GM23338 (cell line): Measurements from ENCODE around the gene RABGAP1L. TPM values are rescaled to one million over a fixed set of nuclear protein-coding genes. Genes with fewer than 3 reads are reported as not detected.

ENCODE experiments used
- ATAC-seq: fragments of 200-7000 bp; cut with Tn5 transposase; 3 replicates; pipeline ENCODE4 v1.9.1; 2020
- DNase-seq: peaks from one replicate; pipeline ENCODE4 v3.0.0-alpha.2; 2015; ENCODE audit warnings: low spot score
- H2AFZ ChIP-seq: fragments of 200-600 bp; sonication (generic); 2 replicates; pipeline ENCODE4 v1.8.0; 2016; ENCODE audit warnings: antibody characterized with exemption, mild to moderate bottlenecking, moderate library complexity
- H3F3A ChIP-seq: fragments of 200-600 bp; sonication (generic); replicated peaks from 2 replicates; pipeline ENCODE4 v1.8.0; 2017; ENCODE audit warnings: antibody characterized with exemption, mixed run types, low read depth
- H3K27ac ChIP-seq: fragments of 200-600 bp; sonication (generic); 2 replicates; pipeline ENCODE4 v1.6.1; 2016; ENCODE audit warnings: low read depth
- H3K27me3 ChIP-seq: fragments of 200-600 bp; sonication (generic); 2 replicates; pipeline ENCODE4 v1.8.0; 2016; ENCODE audit warnings: mild to moderate bottlenecking, mixed run types, moderate library complexity; ENCODE audit not compliant: insufficient read depth
- H3K36me3 ChIP-seq: fragments of 200-600 bp; sonication (generic); 2 replicates; pipeline ENCODE4 v1.8.0; 2016; ENCODE audit warnings: mild to moderate bottlenecking; ENCODE audit not compliant: insufficient read depth
- H3K4me1 ChIP-seq: fragments of 200-600 bp; sonication (generic); 2 replicates; pipeline ENCODE4 v1.8.0; 2016; ENCODE audit warnings: mild to moderate bottlenecking, moderate library complexity; ENCODE audit not compliant: insufficient read depth
- H3K4me2 ChIP-seq: fragments of 200-600 bp; sonication (generic); 2 replicates; pipeline ENCODE4 v1.7.1; 2017; ENCODE audit warnings: mixed run types
- H3K4me3 ChIP-seq: fragments of 200-600 bp; sonication (generic); 2 replicates; pipeline ENCODE4 v1.6.1; 2016; ENCODE audit warnings: mixed run types
- H3K79me2 ChIP-seq: fragments of 200-600 bp; sonication (generic); replicated peaks from 2 replicates; pipeline ENCODE4 v1.8.0; 2017; ENCODE audit warnings: mild to moderate bottlenecking; ENCODE audit not compliant: insufficient read depth
- H3K9me2 ChIP-seq: fragments of 200-600 bp; sonication (generic); 2 replicates; pipeline ENCODE4 v1.8.0; 2017; ENCODE audit not compliant: insufficient read depth
- H4K20me1 ChIP-seq: fragments of 200-600 bp; sonication (generic); replicated peaks from 2 replicates; pipeline ENCODE4 v1.8.0; 2017; ENCODE audit warnings: mild to moderate bottlenecking; ENCODE audit not compliant: insufficient read depth
- H3K27ac Mint-ChIP-seq: 2 replicates; pipeline ENCODE4 v1.8.0; 2020; ENCODE audit warnings: inconsistent platforms, mild to moderate bottlenecking, moderate library complexity, mixed read lengths
- H3K27me3 Mint-ChIP-seq: 3 replicates; pipeline ENCODE4 v1.8.0; 2022; ENCODE audit warnings: low read depth, mild to moderate bottlenecking, moderate library complexity, mixed read lengths, inconsistent platforms; ENCODE audit not compliant: insufficient read depth, poor library complexity
- H3K36me3 Mint-ChIP-seq: 3 replicates; pipeline ENCODE4 v1.8.0; 2021; ENCODE audit warnings: low read depth, mild to moderate bottlenecking, inconsistent platforms, moderate library complexity, mixed read lengths
- H3K4me1 Mint-ChIP-seq: 3 replicates; pipeline ENCODE4 v1.8.0; 2020; ENCODE audit warnings: mild to moderate bottlenecking, inconsistent platforms, mixed read lengths
- H3K4me3 Mint-ChIP-seq: 3 replicates; pipeline ENCODE4 v1.8.0; 2021; ENCODE audit warnings: moderate library complexity, mild to moderate bottlenecking, inconsistent platforms, mixed read lengths
- H3K9me3 Mint-ChIP-seq: 3 replicates; pipeline ENCODE4 v1.8.0; 2020; ENCODE audit warnings: moderate library complexity, mild to moderate bottlenecking, inconsistent platforms, mixed read lengths
- CREB1 ChIP-seq: fragments of 250-450 bp; sonication (Bioruptor Pico); IDR thresholded peaks from 2 replicates; pipeline ENCODE4 v1.5.0; 2020; ENCODE audit warnings: low read depth, mild to moderate bottlenecking, moderate library complexity
- EZH2 ChIP-seq: fragments of 200-600 bp; sonication (generic); IDR thresholded peaks from one replicate; pipeline ENCODE4 v1.8.0; 2017; ENCODE audit warnings: antibody characterized with exemption, mild to moderate bottlenecking, low read depth; ENCODE audit not compliant: unreplicated experiment
- EZH2phosphoT487 ChIP-seq: fragments of 200-600 bp; sonication (generic); IDR thresholded peaks from one replicate; pipeline ENCODE4 v1.8.1; 2018; ENCODE audit warnings: antibody characterized with exemption; ENCODE audit not compliant: unreplicated experiment
- JUNB ChIP-seq: IDR thresholded peaks from one replicate; pipeline ENCODE4 v1.6.1; 2016; ENCODE audit warnings: antibody characterized with exemption; ENCODE audit not compliant: unreplicated experiment
- NANOG ChIP-seq: IDR thresholded peaks from 2 replicates; pipeline ENCODE4 v1.6.1; 2016; ENCODE audit warnings: antibody characterized with exemption, borderline replicate concordance
- POLR2AphosphoS5 ChIP-seq: IDR thresholded peaks from 2 replicates; pipeline ENCODE4 v1.6.1; 2016; ENCODE audit warnings: antibody characterized with exemption, low read depth
- STAT1 ChIP-seq: IDR thresholded peaks from one replicate; pipeline ENCODE4 v1.6.1; 2016; ENCODE audit warnings: antibody characterized with exemption; ENCODE audit not compliant: unreplicated experiment
- ZNF114 ChIP-seq: fragments of 250-450 bp; sonication (Bioruptor Pico); IDR thresholded peaks from 2 replicates; pipeline ENCODE4 v1.5.0; 2020; ENCODE audit warnings: mild to moderate bottlenecking, moderate library complexity
- ZNF331 ChIP-seq: fragments of 250-450 bp; sonication (Bioruptor Pico); IDR thresholded peaks from 2 replicates; pipeline ENCODE4 v1.5.0; 2020; ENCODE audit warnings: low read depth, mild to moderate bottlenecking, moderate library complexity
- polyA plus RNA-seq: library from polyadenylated mRNA; unstranded; fragments of >200 nt; fragmentation: Nextera tagmentation; extraction: Ambion mirVana; gene quantifications from 2 replicates; pipeline ENCODE4 v1.2.1, GENCODE V29; 2016
- total RNA-seq: library from RNA; depleted of rRNA; stranded (reverse); fragments of >200 nt; shearing (Covaris generic); gene quantifications from 2 replicates; pipeline ENCODE4 v1.2.3, GENCODE V29; 2014
- TF ChIP-seq, protein P1 (sequence below): fragments of 250-450 bp; sonication (Bioruptor Pico); IDR thresholded peaks from 2 replicates; pipeline ENCODE4 v1.5.0; 2020; ENCODE audit warnings: mild to moderate bottlenecking, moderate library complexity
- TF ChIP-seq, protein P2 (sequence below): IDR thresholded peaks from one replicate; pipeline ENCODE4 v1.6.1; 2018; ENCODE audit warnings: antibody characterized with exemption; ENCODE audit not compliant: unreplicated experiment
- TF ChIP-seq, protein P3 (sequence below): IDR thresholded peaks from 2 replicates; pipeline ENCODE4 v1.6.1; 2016; ENCODE audit warnings: antibody characterized with exemption
- TF ChIP-seq, protein P4 (sequence below), 2 experiments: fragments of 200-600 bp in 1 of 2; sonication (generic) in 1 of 2; conservative IDR thresholded peaks; 2 replicates each; pipeline versions ENCODE4 v1.5.1 to v1.6.1; 2016 to 2017; ENCODE audit warnings: antibody characterized with exemption in 2 of 2, low read depth in 2 of 2, mild to moderate bottlenecking in 2 of 2, moderate library complexity in 1 of 2

Gene RABGAP1L
- total and polyA plus RNA-seq, 2 experiments from 2014 or later, result 83.2 to 136 TPM

DNA sequence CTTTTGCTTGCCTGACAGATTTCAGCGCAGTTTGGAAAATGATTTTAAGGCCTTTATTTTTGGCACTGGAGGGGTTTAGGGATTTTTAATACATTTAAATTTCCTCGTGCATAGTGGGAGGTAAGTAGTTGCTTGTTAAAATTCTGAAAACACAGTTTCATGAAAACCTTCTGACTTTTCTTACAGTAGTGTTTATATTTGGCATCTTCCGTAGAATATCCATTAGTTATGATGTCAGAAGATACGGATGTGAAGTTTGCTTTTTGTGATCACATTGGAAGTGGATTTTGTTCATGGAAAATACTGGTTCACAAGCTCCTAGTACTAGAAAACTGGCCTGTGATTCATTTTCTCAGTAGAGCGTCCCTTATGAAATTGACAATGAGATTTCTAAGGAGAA lies 1.3 kb downstream of the RABGAP1L start:
- H3K27ac Mint-ChIP-seq, result no peak overlapping the region
- H3K4me1 ChIP-seq, result peaks cover 14% of the 10 kb centered on the region
- peaks cover 31% of the 10 kb centered on the region for H3K4me1 Mint-ChIP-seq
- H2AFZ ChIP-seq, result peak overlapping the region; percentile 98; the same call in 1 of the 2 replicates
- TF ChIP-seq JUNB (no peak), EZH2 (no peak), POLR2AphosphoS5 (no peak), NANOG (no peak), CREB1 (no peak), EZH2phosphoT487 (no peak), STAT1 (no peak), ZNF114 (no peak), ZNF331 (CRISPR knock-in tag) (no peak)
- TF ChIP-seq, protein P1, sequence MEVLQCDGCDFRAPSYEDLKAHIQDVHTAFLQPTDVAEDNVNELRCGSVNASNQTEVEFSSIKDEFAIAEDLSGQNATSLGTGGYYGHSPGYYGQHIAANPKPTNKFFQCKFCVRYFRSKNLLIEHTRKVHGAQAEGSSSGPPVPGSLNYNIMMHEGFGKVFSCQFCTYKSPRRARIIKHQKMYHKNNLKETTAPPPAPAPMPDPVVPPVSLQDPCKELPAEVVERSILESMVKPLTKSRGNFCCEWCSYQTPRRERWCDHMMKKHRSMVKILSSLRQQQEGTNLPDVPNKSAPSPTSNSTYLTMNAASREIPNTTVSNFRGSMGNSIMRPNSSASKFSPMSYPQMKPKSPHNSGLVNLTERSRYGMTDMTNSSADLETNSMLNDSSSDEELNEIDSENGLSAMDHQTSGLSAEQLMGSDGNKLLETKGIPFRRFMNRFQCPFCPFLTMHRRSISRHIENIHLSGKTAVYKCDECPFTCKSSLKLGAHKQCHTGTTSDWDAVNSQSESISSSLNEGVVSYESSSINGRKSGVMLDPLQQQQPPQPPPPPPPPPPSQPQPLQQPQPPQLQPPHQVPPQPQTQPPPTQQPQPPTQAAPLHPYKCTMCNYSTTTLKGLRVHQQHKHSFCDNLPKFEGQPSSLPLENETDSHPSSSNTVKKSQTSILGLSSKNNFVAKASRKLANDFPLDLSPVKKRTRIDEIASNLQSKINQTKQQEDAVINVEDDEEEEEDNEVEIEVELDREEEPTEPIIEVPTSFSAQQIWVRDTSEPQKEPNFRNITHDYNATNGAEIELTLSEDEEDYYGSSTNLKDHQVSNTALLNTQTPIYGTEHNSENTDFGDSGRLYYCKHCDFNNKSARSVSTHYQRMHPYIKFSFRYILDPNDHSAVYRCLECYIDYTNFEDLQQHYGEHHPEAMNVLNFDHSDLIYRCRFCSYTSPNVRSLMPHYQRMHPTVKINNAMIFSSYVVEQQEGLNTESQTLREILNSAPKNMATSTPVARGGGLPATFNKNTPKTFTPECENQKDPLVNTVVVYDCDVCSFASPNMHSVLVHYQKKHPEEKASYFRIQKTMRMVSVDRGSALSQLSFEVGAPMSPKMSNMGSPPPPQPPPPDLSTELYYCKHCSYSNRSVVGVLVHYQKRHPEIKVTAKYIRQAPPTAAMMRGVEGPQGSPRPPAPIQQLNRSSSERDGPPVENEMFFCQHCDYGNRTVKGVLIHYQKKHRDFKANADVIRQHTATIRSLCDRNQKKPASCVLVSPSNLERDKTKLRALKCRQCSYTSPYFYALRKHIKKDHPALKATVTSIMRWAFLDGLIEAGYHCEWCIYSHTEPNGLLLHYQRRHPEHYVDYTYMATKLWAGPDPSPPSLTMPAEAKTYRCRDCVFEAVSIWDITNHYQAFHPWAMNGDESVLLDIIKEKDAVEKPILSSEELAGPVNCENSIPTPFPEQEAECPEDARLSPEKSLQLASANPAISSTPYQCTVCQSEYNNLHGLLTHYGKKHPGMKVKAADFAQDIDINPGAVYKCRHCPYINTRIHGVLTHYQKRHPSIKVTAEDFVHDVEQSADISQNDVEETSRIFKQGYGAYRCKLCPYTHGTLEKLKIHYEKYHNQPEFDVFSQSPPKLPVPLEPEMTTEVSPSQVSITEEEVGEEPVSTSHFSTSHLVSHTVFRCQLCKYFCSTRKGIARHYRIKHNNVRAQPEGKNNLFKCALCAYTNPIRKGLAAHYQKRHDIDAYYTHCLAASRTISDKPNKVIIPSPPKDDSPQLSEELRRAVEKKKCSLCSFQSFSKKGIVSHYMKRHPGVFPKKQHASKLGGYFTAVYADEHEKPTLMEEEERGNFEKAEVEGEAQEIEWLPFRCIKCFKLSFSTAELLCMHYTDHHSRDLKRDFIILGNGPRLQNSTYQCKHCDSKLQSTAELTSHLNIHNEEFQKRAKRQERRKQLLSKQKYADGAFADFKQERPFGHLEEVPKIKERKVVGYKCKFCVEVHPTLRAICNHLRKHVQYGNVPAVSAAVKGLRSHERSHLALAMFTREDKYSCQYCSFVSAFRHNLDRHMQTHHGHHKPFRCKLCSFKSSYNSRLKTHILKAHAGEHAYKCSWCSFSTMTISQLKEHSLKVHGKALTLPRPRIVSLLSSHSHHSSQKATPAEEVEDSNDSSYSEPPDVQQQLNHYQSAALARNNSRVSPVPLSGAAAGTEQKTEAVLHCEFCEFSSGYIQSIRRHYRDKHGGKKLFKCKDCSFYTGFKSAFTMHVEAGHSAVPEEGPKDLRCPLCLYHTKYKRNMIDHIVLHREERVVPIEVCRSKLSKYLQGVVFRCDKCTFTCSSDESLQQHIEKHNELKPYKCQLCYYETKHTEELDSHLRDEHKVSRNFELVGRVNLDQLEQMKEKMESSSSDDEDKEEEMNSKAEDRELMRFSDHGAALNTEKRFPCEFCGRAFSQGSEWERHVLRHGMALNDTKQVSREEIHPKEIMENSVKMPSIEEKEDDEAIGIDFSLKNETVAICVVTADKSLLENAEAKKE (CRISPR knock-in tag), result no peak
- TF ChIP-seq, protein P2, sequence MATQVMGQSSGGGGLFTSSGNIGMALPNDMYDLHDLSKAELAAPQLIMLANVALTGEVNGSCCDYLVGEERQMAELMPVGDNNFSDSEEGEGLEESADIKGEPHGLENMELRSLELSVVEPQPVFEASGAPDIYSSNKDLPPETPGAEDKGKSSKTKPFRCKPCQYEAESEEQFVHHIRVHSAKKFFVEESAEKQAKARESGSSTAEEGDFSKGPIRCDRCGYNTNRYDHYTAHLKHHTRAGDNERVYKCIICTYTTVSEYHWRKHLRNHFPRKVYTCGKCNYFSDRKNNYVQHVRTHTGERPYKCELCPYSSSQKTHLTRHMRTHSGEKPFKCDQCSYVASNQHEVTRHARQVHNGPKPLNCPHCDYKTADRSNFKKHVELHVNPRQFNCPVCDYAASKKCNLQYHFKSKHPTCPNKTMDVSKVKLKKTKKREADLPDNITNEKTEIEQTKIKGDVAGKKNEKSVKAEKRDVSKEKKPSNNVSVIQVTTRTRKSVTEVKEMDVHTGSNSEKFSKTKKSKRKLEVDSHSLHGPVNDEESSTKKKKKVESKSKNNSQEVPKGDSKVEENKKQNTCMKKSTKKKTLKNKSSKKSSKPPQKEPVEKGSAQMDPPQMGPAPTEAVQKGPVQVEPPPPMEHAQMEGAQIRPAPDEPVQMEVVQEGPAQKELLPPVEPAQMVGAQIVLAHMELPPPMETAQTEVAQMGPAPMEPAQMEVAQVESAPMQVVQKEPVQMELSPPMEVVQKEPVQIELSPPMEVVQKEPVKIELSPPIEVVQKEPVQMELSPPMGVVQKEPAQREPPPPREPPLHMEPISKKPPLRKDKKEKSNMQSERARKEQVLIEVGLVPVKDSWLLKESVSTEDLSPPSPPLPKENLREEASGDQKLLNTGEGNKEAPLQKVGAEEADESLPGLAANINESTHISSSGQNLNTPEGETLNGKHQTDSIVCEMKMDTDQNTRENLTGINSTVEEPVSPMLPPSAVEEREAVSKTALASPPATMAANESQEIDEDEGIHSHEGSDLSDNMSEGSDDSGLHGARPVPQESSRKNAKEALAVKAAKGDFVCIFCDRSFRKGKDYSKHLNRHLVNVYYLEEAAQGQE, result no peak
- TF ChIP-seq, protein P3, sequence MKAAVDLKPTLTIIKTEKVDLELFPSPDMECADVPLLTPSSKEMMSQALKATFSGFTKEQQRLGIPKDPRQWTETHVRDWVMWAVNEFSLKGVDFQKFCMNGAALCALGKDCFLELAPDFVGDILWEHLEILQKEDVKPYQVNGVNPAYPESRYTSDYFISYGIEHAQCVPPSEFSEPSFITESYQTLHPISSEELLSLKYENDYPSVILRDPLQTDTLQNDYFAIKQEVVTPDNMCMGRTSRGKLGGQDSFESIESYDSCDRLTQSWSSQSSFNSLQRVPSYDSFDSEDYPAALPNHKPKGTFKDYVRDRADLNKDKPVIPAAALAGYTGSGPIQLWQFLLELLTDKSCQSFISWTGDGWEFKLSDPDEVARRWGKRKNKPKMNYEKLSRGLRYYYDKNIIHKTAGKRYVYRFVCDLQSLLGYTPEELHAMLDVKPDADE, result no peak
- TF ChIP-seq, protein P4, sequence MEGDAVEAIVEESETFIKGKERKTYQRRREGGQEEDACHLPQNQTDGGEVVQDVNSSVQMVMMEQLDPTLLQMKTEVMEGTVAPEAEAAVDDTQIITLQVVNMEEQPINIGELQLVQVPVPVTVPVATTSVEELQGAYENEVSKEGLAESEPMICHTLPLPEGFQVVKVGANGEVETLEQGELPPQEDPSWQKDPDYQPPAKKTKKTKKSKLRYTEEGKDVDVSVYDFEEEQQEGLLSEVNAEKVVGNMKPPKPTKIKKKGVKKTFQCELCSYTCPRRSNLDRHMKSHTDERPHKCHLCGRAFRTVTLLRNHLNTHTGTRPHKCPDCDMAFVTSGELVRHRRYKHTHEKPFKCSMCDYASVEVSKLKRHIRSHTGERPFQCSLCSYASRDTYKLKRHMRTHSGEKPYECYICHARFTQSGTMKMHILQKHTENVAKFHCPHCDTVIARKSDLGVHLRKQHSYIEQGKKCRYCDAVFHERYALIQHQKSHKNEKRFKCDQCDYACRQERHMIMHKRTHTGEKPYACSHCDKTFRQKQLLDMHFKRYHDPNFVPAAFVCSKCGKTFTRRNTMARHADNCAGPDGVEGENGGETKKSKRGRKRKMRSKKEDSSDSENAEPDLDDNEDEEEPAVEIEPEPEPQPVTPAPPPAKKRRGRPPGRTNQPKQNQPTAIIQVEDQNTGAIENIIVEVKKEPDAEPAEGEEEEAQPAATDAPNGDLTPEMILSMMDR (conservative IDR thresholded peaks at IDR 0.05; ENCODE audit: low read depth in 2 of 2), result no peak
- H3K4me3 ChIP-seq, result peak overlapping the region; percentile 97
- H3K4me3 Mint-ChIP-seq, result peak overlapping the region; percentile 85
- H3K27me3 ChIP-seq, result peaks cover 6% of the 10 kb centered on the region; the same call in 1 of the 2 replicates
- no peaks in the 10 kb centered on the region for H3F3A ChIP-seq
- H3K36me3 ChIP-seq, result no peaks in the 10 kb centered on the region
- DNase-seq (no peak), ATAC-seq (no peak)
- H3K27me3 Mint-ChIP-seq, result peaks cover 7% of the 10 kb centered on the region
- H3K36me3 Mint-ChIP-seq, result no peaks in the 10 kb centered on the region
- peak overlapping the region; percentile 97 for H3K4me2 ChIP-seq
- peaks cover 37% of the 10 kb centered on the region for H3K79me2 ChIP-seq
- H3K27ac ChIP-seq, result no peak overlapping the region
- H3K9me3 Mint-ChIP-seq, result no peaks in the 10 kb centered on the region
- no peaks in the 10 kb centered on the region for H4K20me1 ChIP-seq
- H3K9me2 ChIP-seq, result no peaks in the 10 kb centered on the region
